ENCODE data around the gene EPS8L3. TPM values are rescaled to one million over a fixed set of nuclear protein-coding genes. Genes with fewer than 3 reads are reported as not detected.
A peak's percentile ranks its signal among the peaks of the same experiment; 100 is the strongest.

Gene EPS8L3
- total and polyA plus RNA-seq, 7 donors: 1.1 to 212 (median 81.7) TPM; not detected in 2

- peaks cover 0 to 44% (median 38%) of the 10 kb centered on the region in 4 donors for H3K4me1 ChIP-seq
Measured at GRCh38 chr1:109790735-109791494, 27.2 kb upstream of the EPS8L3 start.

GRCh38 chr1:109790329-109790728 lies 26.6 kb upstream of the EPS8L3 start:
- Histone ChIP-seq H3K27me3 (no peaks in the 10 kb centered on the region), H3K9me3 (no peaks in the 10 kb centered on the region), H3K27ac (peak overlapping the region in 2 of 4 donors; percentile 1 to 37), H3K36me3 (no peaks in the 10 kb centered on the region), H3K4me1 (peaks cover 0 to 44% (median 38%) of the 10 kb centered on the region in 4 donors), H3K4me3 (no peak overlapping the region)
- DNase-seq: no peak
- intact Hi-C loops (cut with DNase I): loop anchor here (5.0 kb wide), 2 partner anchors 122 to 192 kb away; partner anchors contain the start of genes AHCYL1 and CSF1
- 76 to 87% methylated on average over 2 of the region's 2 CpGs for WGBS, 2 donors
- TF ChIP-seq POLR2AphosphoS5 (IDR thresholded peaks at IDR 0.05): no peak
- no peak for TF ChIP-seq POLR2A (IDR thresholded peaks at IDR 0.05)
- TF ChIP-seq EP300 (IDR thresholded peaks at IDR 0.05): no peak
- no peak for TF ChIP-seq CTCF (IDR thresholded peaks at IDR 0.05)

More at GRCh38 chr1:109790735-109791494, 27.2 kb upstream of the EPS8L3 start:
- intact Hi-C loops (cut with DNase I): loop anchor here (5.0 kb wide), 2 partner anchors 121 to 191 kb away; partner anchors contain the start of genes AHCYL1 and CSF1
- Histone ChIP-seq H3K27me3 (no peaks in the 10 kb centered on the region), H3K9me3 (no peaks in the 10 kb centered on the region), H3K36me3 (no peaks in the 10 kb centered on the region), H3K4me3 (no peak overlapping the region), H3K27ac (peak overlapping the region in 2 of 4 donors; percentile 1 to 37)
- DNase-seq: peak; percentile 61
- WGBS, 2 donors: 61 to 76% methylated on average over 12 of the region's 12 CpGs
- TF ChIP-seq POLR2AphosphoS5 (IDR thresholded peaks at IDR 0.05): no peak
- no peak for TF ChIP-seq POLR2A (IDR thresholded peaks at IDR 0.05)

- no peak for TF ChIP-seq POLR2AphosphoS5 (IDR thresholded peaks at IDR 0.05)
- TF ChIP-seq CTCF (IDR thresholded peaks at IDR 0.05): no peak
- no peak for TF ChIP-seq POLR2A (IDR thresholded peaks at IDR 0.05)
- TF ChIP-seq EP300 (IDR thresholded peaks at IDR 0.05): no peak
- Histone ChIP-seq H3K27me3 (no peaks in the 10 kb centered on the region), H3K4me3 (no peak overlapping the region), H3K36me3 (no peaks in the 10 kb centered on the region), H3K4me1 (peaks cover 0 to 43% (median 38%) of the 10 kb centered on the region in 4 donors), H3K27ac (no peak overlapping the region), H3K9me3 (no peaks in the 10 kb centered on the region)
- intact Hi-C loops (cut with DNase I): loop anchor here (5.0 kb wide), 2 partner anchors 123 to 193 kb away; partner anchors contain the start of genes AHCYL1 and CSF1
- peak; percentile 53 for DNase-seq
- 84 to 86% methylated on average over 9 of the region's 9 CpGs for WGBS, 2 donors
Measured at GRCh38 chr1:109789551-109790180, 25.9 kb upstream of the EPS8L3 start.

- H3K9me3 ChIP-seq: no peaks in the 10 kb centered on the region
- no peak overlapping the region for H3K27ac ChIP-seq
- TF ChIP-seq POLR2A (IDR thresholded peaks at IDR 0.05) (no peak), POLR2AphosphoS5 (IDR thresholded peaks at IDR 0.05) (no peak), CTCF (IDR thresholded peaks at IDR 0.05) (no peak), EP300 (IDR thresholded peaks at IDR 0.05) (no peak)
- H3K4me1 ChIP-seq: peaks cover 0 to 38% (median 34%) of the 10 kb centered on the region in 4 donors
- H3K36me3 ChIP-seq: no peaks in the 10 kb centered on the region
- 78 to 84% methylated on average over 9 of the region's 9 CpGs for WGBS, 2 donors
- no peak overlapping the region for H3K4me3 ChIP-seq
- peak; percentile 54 for DNase-seq
- H3K27me3 ChIP-seq: no peaks in the 10 kb centered on the region
- intact Hi-C loops (cut with DNase I): no loop called here
Measured at GRCh38 chr1:109788695-109789521, 25.2 kb upstream of the EPS8L3 start.

Data from sigmoid colon (tissue), 7 donors.